Activated CD4-positive, alpha-beta T cell treated with anti-CD3 and anti-CD28 coated beads for 48 hours (primary cell): ENCODE results near the gene NOX5.
"Not testable (repeated sequence)": the region's sequence is repeated elsewhere in the genome, so short reads cannot be mapped to it uniquely, and the experiment has no call there.

ENCODE experiments used
- DNase-seq: peaks from one replicate; pipeline ENCODE4 v3.0.0-alpha.2; 2020

NOX5 gene, protein sequence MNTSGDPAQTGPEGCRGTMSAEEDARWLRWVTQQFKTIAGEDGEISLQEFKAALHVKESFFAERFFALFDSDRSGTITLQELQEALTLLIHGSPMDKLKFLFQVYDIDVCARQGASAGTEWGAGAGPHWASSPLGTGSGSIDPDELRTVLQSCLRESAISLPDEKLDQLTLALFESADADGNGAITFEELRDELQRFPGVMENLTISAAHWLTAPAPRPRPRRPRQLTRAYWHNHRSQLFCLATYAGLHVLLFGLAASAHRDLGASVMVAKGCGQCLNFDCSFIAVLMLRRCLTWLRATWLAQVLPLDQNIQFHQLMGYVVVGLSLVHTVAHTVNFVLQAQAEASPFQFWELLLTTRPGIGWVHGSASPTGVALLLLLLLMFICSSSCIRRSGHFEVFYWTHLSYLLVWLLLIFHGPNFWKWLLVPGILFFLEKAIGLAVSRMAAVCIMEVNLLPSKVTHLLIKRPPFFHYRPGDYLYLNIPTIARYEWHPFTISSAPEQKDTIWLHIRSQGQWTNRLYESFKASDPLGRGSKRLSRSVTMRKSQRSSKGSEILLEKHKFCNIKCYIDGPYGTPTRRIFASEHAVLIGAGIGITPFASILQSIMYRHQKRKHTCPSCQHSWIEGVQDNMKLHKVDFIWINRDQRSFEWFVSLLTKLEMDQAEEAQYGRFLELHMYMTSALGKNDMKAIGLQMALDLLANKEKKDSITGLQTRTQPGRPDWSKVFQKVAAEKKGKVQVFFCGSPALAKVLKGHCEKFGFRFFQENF

DNA sequence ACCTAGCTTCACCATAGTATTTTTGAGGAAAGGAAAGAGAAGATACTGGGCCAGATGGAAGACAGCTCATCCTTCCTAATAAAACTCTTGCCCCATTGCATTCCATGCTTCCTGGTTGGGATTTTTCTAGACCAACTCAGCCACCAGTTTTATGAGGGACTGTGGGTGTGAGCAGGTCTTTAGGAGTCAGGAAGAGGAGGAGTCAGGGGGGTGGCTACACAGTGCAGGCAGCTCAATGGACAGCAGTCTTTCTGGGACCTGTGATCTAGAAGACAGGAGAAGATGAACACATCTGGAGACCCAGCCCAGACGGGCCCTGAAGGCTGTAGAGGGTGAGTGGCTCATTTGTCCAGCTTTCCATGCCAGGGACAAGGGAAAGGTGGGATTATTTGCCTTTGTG, at the start of gene NOX5:
Gene NOX5, plus strand, starts transcription at position 242 of the 400 bp plus-strand sequence. Its CDS starts 41 bp downstream, at position 283.
- DNase-seq, result no peak

DNA sequence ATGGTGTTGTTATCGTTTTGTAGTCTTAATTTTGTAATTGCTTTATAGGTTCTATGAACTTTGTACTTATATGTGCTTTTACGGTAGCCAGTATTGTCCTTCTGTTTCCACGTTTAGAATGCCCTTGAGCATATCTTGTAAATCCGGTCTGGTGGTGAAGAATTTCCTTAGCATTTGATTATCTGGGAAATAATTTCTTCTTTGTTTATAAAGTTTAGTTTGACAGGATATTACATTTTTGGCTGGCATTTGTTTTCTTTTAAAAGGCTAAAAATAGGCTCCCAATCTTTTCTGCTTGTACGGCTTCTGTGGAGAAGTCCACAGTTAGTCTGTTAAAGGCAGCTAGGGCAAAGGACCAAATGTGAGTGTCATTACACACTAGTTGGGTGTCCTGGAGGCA, 47.5 kb upstream of the NOX5 start:
- no peak for DNase-seq

DNA sequence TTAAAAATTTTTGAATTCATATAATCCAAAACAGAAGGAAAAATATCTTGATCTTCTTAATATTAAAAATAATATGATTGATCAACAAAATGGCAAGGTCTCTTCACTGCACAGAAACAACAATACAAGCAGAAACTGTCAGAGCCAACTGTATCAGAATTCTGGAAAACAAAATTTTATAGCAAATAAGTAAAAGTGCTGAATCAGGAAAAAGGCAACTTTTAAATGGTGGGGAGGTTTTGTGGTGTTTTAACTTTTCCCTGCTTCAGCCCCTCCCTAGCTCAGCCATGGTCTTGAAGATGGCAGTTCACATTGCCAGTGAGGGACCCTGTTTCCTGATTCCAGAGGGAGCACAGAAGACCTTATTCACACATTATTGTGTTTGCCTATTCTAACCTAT, 46.5 kb upstream of the NOX5 start:
- no peak for DNase-seq

DNA sequence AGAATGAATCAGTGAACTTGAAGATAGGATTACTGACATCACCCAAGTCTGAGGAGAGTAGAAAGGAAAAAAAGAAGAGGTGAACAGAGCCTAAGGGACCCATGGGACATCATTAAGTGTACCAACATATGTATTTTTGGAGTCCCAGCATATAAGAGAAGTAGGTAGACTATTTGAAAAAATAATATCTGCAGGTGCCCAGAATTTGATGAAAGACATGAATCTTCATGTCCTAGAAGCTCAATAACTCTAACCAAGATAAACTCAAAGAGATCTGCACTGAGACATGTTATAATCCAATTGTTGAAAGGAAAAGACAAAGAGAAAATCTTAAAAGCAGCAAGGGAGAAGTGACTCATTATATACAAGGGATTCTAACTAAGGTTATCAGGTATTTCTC, 45.2 kb upstream of the NOX5 start:
- DNase-seq, result no peak

DNA sequence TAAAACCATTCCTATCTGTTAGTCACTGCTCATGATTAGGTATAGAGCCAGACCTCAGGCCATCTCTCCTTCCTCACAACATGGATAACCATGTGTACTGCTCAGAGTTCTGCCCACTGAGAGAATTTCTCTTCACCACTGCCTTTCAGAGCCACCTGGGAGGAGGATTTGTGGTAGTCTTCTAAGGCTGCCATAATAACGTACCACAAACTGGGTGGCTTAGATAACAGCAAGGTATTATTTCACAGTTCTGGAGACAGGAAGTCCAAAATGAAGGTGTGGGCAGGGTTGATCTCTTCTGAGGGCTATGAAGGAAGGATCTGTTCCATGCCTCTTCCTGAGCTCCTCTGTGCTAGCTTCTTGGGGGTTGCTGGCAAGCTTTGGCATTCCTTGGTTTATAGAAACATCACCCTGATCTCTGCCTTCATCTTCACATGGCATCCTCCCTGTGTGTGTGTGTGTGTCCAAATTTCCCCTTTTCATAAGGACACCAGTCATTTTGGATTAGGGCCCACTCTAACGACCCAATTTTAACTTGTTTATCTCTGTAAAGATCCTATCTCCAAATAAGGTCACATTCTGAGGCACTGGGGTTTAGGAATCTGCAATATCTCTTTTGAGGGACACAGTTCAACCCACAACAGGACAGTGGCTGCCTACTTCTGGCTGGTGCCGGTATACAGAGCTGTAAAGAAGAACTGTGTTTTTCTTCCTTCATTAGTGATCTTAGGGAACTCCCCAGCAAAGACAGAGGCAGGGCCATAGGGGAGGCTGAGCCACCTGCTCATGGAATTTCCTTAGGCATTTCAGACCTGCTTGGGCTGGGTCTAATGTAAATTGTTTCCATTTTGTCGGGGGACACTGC, 42.1 kb upstream of the NOX5 start:
- no peak for DNase-seq

DNA sequence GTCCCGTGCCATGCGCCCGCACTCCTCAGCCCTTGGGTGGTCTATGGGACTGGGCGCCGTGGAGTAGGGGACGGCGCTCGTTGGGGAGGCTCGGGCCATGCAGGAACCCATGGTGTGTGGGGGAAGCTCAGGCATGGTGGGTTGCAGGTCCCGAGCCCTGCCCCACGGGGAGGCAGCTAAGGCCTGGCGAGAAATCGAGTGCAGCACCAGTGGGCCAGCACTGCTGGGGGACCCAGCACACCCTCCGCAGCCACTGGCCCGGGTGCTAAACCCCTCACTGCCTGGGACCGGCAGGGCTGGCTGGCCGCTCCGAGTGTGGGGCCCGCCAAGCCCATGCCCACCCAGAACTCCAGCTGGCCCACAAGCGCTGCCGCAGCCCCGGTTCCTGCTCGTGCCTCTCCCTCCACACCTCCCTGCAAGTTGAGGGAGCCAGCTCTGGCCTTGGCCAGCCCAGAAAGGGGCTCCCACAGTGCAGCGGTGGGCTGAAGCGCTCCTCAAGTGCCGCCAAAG, 38.8 kb upstream of the NOX5 start:
- not testable (repeated sequence) for DNase-seq

DNA sequence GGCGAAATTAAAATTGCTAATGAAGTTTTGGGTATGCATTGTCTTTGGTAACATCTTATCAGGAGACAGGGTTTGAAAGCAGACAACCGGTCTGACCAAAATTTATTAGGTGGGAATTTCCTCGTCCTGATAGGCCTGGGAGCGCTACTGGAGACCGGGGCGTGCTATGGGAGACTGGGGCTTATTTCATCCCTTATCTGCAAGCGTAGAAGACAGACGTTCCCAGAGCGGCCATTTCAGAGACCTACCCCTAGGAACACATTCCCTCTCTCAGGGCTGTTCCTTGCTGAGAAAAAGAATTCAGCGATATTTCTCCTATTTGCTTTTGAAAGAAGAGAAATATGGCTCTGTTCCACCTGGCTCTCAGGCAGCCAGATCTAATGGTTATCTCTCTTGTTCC, 37.1 kb upstream of the NOX5 start:
- DNase-seq, result not testable (repeated sequence)

DNA sequence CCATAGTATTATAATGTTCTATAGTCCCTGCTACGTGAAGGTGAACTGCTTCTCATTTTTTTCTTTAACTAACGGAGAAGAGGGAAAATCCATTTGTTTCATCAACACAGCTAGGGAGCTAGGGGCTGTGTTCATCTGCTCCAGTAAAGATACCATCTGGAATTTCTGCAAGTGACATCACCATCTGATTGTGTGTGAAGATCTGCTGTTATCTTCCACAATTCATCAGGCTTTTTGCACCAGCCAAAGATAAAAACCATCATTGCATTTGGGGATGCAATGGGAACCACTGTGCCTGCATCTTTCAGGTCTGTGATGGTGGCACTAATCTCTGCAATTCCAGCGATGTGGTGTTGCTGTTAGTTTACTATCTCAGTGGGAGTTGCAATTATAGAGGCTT, 35.5 kb upstream of the NOX5 start:
- no peak for DNase-seq

DNA sequence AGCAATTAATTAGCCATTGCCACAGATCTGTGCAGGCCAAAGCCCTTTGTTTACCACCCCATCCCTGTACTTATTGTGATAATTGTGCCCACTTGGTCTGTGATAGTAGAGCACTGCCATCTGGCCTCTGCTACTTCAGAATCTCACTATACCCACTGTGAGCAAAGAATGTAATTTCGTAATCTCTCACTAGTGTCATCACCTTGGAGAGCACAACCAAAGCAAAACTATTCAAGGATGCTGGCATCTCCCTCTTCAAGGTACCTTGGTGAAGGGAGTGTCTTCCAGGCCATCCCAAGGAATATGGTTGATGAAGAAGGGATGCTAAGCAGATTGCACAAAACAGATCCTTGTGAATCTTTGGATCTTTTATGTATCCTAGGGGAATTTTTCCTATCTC, 34.7 kb upstream of the NOX5 start:
- no peak for DNase-seq

DNA sequence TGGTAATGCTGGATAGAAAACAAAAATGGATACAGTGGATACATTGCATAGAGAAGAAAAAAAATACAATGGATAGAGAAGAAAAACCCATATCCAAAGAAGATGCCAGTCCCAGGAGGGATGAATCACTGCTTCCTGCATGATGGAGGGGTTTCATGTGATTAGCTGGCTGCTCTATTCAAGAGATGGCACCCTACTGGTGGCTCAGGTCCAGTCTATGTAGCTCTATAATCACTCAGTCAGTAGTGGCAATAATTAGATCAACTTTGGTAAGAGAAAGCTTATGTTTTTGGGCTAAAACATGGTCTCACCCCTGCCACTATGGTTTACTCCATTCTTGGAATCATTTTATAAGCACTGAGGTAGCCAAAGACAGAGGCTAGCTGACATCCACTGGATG, 33.7 kb upstream of the NOX5 start:
- no peak for DNase-seq

DNA sequence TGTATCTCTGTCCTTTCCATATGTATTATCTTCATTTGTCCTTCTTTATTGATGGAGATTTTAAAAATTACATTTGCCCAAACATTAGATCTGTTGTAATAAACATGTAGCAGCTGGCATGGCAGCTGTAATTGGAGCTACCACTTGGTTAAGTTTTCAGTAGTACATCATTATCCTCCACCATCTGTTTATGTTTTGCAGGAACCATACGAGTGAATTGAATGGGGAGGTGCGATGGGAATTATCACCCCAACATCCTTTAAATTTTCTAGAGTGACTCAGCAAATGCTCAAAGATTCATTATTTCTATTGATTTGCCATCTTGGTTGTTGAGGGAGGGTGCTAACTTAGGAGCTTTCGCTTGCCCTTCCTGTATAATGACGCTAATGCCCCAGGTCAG, 32.6 kb upstream of the NOX5 start:
- DNase-seq, result no peak

DNA sequence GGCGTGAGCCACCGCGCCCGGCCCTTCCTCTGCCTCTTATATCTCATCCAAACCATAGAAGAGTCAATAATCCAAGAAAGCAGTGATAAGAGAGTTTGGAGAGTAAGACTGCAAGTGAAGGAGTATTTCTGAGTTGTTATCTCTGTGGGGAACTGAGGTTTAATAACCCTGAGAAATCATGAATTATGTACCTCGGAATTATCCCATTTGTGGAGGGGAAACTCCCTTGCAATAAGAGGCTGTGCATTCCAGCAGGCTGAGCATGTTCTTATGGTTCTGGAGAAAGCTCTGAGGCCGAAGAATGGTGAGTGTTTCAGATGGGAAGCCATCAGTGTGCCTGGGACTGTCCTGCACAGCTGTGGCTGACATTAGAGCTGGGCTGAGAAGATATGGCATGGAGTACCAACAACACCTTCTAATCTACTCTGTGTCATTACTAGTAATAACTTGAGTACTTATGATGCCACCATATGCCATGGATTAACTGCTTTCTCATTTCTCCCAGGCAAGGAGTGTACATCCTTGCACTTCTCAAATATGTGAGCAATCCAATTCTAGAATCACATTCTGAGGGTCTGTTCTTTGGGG, 31.4 kb upstream of the NOX5 start:
- DNase-seq, result no peak

DNA sequence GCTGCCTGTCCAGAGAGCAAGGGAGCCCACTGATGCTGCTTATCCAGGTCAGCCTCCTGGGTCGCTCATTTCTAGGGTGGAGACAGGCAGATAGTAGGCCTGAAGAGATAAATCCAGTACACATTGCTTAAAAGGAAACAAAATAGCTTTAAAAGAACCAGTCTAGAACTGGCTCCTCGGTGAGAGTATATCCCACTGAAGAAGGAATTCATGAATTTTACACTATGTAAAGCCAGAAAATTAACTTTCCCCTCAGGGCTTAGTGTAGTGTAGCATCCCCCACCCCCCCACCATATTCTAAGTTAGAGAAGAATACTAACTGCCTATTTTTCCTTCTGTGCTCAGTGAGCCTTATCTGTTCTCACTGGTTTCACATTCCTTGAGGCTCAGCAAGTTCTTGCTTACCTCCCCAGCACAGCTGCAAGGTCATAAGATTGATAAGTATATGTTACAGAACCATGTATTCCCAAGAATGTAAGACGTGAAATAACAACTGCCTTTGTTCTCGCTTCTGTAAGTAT, 30.5 kb upstream of the NOX5 start:
- DNase-seq, result no peak

DNA sequence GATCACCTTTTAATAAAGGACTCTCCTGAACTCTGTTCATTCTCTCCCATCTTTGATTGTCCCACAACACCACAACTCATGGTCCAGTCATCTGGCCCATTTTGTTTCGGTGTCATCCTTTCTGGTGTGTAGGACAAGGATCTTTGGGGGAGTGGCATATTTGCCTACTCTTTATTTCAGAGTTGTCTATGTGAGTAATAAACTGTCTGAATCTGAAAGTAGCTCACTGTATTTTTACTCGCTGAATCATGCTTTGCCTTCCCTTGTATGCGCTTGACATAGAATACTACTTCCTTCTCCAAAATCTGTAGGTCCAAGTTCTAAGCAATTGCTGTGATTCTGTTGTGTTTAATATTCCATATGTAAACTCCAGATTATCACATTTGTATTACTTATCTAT, 29.9 kb upstream of the NOX5 start:
- DNase-seq, result no peak

DNA sequence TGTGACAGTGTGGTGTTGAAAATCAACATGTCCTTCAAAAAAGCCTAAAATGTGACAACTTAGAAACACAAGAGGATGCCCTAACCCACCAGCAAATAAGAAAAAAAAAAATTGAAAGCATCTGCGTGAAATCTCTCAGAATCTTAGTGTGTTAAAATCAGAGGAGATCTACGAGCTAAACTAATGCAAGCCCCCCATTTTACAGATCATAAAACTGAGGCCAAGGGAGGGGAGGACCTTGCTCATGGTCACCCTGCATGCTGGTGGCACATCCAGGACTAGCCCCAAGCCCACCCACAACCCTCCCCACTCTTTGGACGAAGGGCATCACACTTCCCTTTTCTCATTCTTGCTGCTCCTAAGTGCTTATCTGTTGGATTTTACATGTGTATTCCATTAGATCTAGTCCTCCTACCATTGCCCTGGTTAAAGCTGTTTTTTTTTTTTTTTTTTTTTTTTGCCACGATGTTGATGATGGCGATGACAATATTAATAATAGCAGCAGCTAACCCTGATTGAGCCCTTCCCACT, 29.1 kb upstream of the NOX5 start:
- no peak for DNase-seq

DNA sequence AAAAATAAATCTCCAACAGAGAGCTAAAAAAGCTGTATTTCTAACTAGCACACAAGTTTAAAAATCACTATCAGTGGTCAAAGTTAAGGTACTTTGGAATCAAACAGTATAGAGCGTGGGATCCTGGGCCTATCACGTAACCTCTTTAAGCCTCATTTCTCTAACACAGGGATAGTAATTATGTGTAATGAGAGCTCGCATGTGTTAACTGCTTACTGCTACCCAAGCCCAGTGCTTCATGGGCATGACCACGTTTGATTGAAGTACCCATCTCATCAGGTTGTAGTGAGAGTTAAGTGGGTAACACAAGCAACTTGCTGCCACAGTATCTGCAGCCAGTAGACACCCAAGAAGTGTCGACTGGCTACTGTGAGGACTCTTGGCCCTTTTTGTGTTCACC, 28.2 kb upstream of the NOX5 start:
- no peak for DNase-seq

DNA sequence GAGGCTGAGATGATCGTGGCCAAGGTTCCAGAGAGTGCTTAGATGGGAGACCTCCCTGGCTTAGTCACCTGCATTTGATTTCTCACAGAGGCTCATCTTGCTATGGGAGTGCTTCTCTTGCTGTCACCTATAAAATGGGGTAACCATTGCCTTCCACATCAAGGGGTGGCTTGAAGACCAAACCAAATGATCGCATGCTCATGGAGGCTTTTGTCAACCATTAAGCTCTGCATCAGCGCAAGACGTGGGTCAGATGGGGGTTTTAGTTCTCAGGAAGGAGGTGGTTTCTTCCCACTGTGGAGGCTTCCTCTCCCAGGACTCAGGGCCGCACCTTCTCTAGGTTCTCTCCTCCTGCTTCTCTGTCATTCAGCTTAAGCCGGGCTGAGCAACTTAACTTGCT, 27.4 kb upstream of the NOX5 start:
- no peak for DNase-seq

DNA sequence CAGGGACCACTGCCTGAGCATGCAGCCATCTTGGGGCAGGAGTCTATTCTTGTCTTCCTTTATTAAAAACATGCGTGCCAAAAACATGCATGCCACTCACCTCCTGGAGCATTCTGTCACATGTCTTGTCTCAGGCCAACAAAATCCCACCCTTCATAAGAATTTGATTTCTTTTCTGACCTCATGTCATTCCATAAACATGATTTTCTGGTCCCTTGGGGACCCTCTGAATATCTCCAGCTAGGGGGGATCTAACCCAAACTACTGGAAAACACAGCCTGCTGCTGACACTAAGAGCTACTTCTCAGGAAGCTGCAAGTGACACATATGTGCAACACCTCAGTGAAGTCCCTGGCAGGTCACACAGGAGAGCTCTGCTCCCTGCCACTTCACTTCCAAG, 26.8 kb upstream of the NOX5 start:
- no peak for DNase-seq

DNA sequence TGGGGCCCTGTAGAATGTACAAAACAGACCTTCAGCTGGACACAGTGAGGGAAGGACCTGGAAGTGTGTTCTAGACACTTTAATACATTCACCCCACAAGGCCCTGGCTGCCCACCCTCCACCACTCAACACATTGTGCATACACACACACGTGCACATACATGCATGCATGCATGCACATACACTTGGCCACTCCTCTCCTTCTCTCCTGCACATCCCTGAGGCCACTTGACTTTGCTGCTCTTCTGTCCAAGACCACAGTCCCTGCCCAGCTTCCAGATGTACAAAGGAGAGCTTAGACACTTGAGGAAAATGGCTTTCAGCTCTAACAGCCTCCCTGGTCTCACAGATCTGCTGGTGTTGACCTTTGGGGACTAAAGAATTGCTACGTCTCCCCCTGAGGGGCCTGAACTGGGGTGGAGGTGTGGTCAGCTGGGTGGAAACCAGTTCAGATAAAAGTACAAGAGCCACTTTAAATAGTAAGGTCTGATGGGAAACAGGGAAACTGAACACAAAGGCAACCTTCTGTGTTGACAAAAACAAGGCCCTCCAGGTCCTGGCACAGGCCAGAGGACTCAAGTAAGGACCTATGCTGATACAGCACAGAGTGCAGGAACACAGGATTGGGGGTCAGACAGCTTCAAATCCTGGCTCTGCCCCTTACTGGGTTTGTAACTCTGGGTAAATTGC, 24.8 kb upstream of the NOX5 start:
- DNase-seq, result no peak

DNA sequence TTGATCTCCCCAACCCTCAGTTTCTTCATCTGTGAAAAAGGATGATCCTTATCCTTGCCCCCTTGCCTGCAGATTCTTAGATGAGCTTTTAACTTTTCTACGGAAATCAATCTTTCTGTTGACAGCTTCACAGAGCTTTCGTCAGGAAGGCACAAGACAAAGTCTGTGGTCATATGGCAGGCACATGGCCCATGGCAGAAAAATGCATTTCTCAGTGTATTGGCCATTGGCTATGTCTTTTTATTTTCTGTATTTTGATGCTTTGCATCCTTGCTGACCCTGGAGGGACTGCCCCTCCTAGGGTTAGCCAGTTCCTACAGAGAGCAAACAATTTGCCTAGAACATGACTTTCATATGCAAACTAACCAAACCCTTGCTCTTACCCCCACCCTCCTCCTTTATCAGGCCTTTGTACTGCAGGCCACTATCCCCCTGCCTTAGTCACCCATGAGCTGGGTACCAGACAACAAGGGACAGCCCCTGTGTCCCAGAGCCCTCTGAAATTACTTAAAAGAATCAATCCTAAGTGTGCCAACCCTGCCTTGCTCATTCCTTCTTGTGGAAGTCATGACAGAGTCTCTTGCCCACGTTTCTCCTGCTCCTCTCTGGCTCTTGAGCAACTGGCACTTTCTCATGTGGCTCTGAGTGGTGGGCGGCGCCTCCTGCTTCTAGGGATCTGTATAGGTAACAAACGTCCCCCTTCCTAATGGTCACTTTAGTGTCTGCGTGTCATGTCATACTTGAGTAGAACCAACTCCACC, 24.1 kb upstream of the NOX5 start:
- DNase-seq, result no peak

DNA sequence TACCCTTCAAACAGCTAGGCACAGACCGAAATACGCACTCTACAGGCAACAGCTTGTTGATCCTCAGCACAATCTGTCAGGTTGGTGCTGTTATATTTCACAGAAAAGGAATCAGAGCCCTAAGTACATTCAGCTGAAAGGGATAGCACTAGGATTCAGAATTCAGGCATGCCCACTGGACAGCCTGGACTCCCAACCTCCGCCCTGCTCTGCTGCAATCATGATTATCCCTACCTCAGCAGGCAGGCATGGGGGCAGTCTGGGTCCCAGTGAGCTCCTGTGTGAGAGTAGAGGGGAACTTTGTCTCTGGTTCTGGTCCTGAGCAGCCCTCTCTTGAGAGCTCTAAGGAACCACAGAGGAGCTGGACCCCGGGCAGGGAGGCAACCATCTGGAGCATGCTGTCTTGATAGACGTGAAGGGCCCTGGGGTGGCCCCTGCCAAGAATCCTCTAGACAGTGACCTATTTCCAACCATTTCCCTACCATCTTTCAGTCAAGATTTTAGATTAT, 23.4 kb upstream of the NOX5 start:
- no peak for DNase-seq
